PC-9 (cell line): ENCODE measurements around the gene SMARCA4. TPM values are rescaled to one million over a fixed set of nuclear protein-coding genes. Genes with fewer than 3 reads are reported as not detected.

Source experiments
- BruUV-seq: library from RNA; stranded (reverse); fragments of 400-500 nt; replicated peaks from 2 replicates; lab custom pipeline; 2021; lab: Mats Ljungman, UMichigan
- CTCF ChIA-PET: fragments of 300-600 bp; sonication (Branson Sonifier 250); formaldehyde crosslinking; loops from one replicate; lab custom pipeline; 2022; ENCODE audit warnings: antibody characterized with exemption; lab: Charles Lee
- POLR2A ChIA-PET: fragments of 300-600 bp; sonication (Branson Sonifier 250); formaldehyde crosslinking; loops from one replicate; lab custom pipeline; 2022; ENCODE audit warnings: antibody characterized with exemption; ENCODE audit not compliant: unreplicated experiment; lab: Charles Lee
- DNase-seq, 2 experiments: peaks; one replicate each; pipeline versions ENCODE4 v3.0.0 to v3.0.0-alpha.2; 2015 to 2022; ENCODE audit warnings: mixed read lengths in 1 of 2
- H2AFZ ChIP-seq: fragments of 200-600 bp; sonication (generic); 2 replicates; pipeline ENCODE4 v1.8.1; 2017; ENCODE audit warnings: antibody characterized with exemption
- H3F3A ChIP-seq: fragments of 200-600 bp; sonication (generic); 2 replicates; pipeline ENCODE4 v1.8.1; 2017; ENCODE audit warnings: antibody characterized with exemption, mild to moderate bottlenecking, low read depth; ENCODE audit not compliant: insufficient read depth
- H3K27ac ChIP-seq: fragments of 200-600 bp; sonication (generic); 2 replicates; pipeline ENCODE4 v1.6.1; 2016; ENCODE audit warnings: mixed run types
- H3K27me3 ChIP-seq: fragments of 200-600 bp; sonication (generic); 2 replicates; pipeline ENCODE4 v1.6.1; 2016; ENCODE audit warnings: low read depth, mixed run types; ENCODE audit not compliant: insufficient read depth
- H3K36me3 ChIP-seq: fragments of 200-600 bp; sonication (generic); 2 replicates; pipeline ENCODE4 v1.6.1; 2016; ENCODE audit warnings: low read depth, mixed run types
- H3K4me1 ChIP-seq: fragments of 200-600 bp; sonication (generic); replicated peaks from 2 replicates; pipeline ENCODE4 v1.6.1; 2016; ENCODE audit warnings: mixed run types; ENCODE audit not compliant: insufficient read depth
- H3K4me2 ChIP-seq: fragments of 200-600 bp; sonication (generic); 2 replicates; pipeline ENCODE4 v1.6.1; 2017; ENCODE audit warnings: mixed run types
- H3K4me3 ChIP-seq: fragments of 200-600 bp; sonication (generic); 2 replicates; pipeline ENCODE4 v1.6.1; 2016; ENCODE audit warnings: mixed run types
- H3K79me2 ChIP-seq: fragments of 200-600 bp; sonication (generic); 2 replicates; pipeline ENCODE4 v1.6.1; 2017; ENCODE audit warnings: low read depth, mixed run types
- H3K9me2 ChIP-seq: fragments of 200-600 bp; sonication (generic); 2 replicates; pipeline ENCODE4 v1.8.1; 2017; ENCODE audit warnings: mild to moderate bottlenecking; ENCODE audit not compliant: insufficient read depth
- H3K9me3 ChIP-seq: fragments of 200-600 bp; sonication (generic); 2 replicates; pipeline ENCODE4 v1.8.1; 2016; ENCODE audit warnings: low read depth; ENCODE audit not compliant: insufficient read depth
- H4K20me1 ChIP-seq: fragments of 200-600 bp; sonication (generic); 2 replicates; pipeline ENCODE4 v1.8.1; 2017; ENCODE audit not compliant: insufficient read depth
- CTCF ChIP-seq: fragments of 200-600 bp; sonication (generic); conservative IDR thresholded peaks from 2 replicates; pipeline ENCODE4 v1.6.1; 2017; ENCODE audit warnings: mixed run types, antibody characterized with exemption, mild to moderate bottlenecking, moderate library complexity
- EZH2 ChIP-seq: fragments of 200-600 bp; sonication (generic); IDR thresholded peaks from 2 replicates; pipeline ENCODE4 v1.8.0; 2017; ENCODE audit warnings: antibody characterized with exemption, low read depth
- intact Hi-C: fragments of 100-400 bp; cut with micrococcal nuclease; formaldehyde crosslinking; loops from one replicate; pipeline ENCODE4 v1.10.0; 2022; ENCODE audit not compliant: unreplicated experiment
- total RNA-seq: library from RNA; stranded (reverse); gene quantifications from 2 replicates; pipeline ENCODE4 v1.2.3, GENCODE V29; 2021

Gene SMARCA4
- total RNA-seq, 1 experiment from 2014 or later: 136 TPM

GRCh38 chr19:11024259-11024658 is 63.4 kb downstream of the SMARCA4 start:
- CTCF ChIA-PET: no interaction called here
- Histone ChIP-seq H3K27ac (no peak overlapping the region), H3F3A (0 out of 2 replicates have a peak, but pooled peaks cover 3% of the 10 kb centered on the region)

GRCh38 chr19:11025006-11025405 is 64.2 kb downstream of the SMARCA4 start:
- ChIA-PET POLR2A (no interaction called here), CTCF (no interaction called here)
- no peak for DNase-seq
- Histone ChIP-seq H4K20me1 (0 out of 2 replicates have a peak, but pooled peaks cover 6% of the 10 kb centered on the region), H2AFZ (no peak overlapping the region), H3F3A (peaks cover 6% of the 10 kb centered on the region; the same call in 1 of the 2 replicates), H3K4me2 (no peak overlapping the region), H3K27ac (no peak overlapping the region), H3K27me3 (no peaks in the 10 kb centered on the region), H3K79me2 (no peaks in the 10 kb centered on the region), H3K4me1 (no peaks in the 10 kb centered on the region), H3K36me3 (peaks cover 30% of the 10 kb centered on the region), H3K9me2 (no peaks in the 10 kb centered on the region), H3K4me3 (no peak overlapping the region), H3K9me3 (no peaks in the 10 kb centered on the region)
- TF ChIP-seq EZH2 (no peak), CTCF (no peak)
- intact Hi-C loops: no loop called here
- BruUV-seq: no TSS peak

More at GRCh38 chr19:11024259-11024658, 63.4 kb downstream of the SMARCA4 start:
- DNase-seq: no peak
- Histone ChIP-seq H3K4me2 (no peak overlapping the region), H2AFZ (no peak overlapping the region), H3K9me3 (no peaks in the 10 kb centered on the region), H3K9me2 (no peaks in the 10 kb centered on the region), H3K36me3 (peaks cover 37% of the 10 kb centered on the region), H4K20me1 (0 out of 2 replicates have a peak, but pooled peaks cover 6% of the 10 kb centered on the region), H3K4me1 (no peaks in the 10 kb centered on the region), H3K27me3 (no peaks in the 10 kb centered on the region), H3K4me3 (no peak overlapping the region), H3K79me2 (no peaks in the 10 kb centered on the region)
- POLR2A ChIA-PET: no interaction called here
- no TSS peak for BruUV-seq
- intact Hi-C loops: no loop called here
- TF ChIP-seq EZH2: no peak
- TF ChIP-seq CTCF: no peak

GRCh38 chr19:11025445-11025844 is 64.6 kb downstream of the SMARCA4 start:
- POLR2A ChIA-PET: no interaction called here
- H3F3A ChIP-seq: peaks cover 7% of the 10 kb centered on the region; the same call in 1 of the 2 replicates
- peaks cover 25% of the 10 kb centered on the region; the same call in 1 of the 2 replicates for H3K36me3 ChIP-seq
- no peak overlapping the region for H3K4me3 ChIP-seq
- no peaks in the 10 kb centered on the region for H3K27me3 ChIP-seq
- no peaks in the 10 kb centered on the region for H3K4me1 ChIP-seq
- no peak overlapping the region for H2AFZ ChIP-seq
- CTCF ChIA-PET: no interaction called here
- intact Hi-C loops: no loop called here
- DNase-seq: no peak
- no peaks in the 10 kb centered on the region for H3K9me2 ChIP-seq
- H3K79me2 ChIP-seq: no peaks in the 10 kb centered on the region
- no TSS peak for BruUV-seq
- no peaks in the 10 kb centered on the region for H3K9me3 ChIP-seq
- TF ChIP-seq CTCF: no peak
- no peak for TF ChIP-seq EZH2
- 0 out of 2 replicates have a peak, but pooled peaks cover 6% of the 10 kb centered on the region for H4K20me1 ChIP-seq
- H3K27ac ChIP-seq: no peak overlapping the region
- H3K4me2 ChIP-seq: no peak overlapping the region
